Adrenal gland (tissue), 5 donors: ENCODE measurements around the gene PPBP.

ENCODE experiments used
- CTCF ChIP-seq, 6 experiments: fragments of 450-650 bp in 4 of 6; fragments of 200-600 bp in 2 of 6; sonication (generic) in 1 of 6; IDR thresholded peaks; 1 replicate in 5 of 6; 2 replicates in 1 of 6; pipeline versions ENCODE4 v1.5.1 to v1.8.0; 2016 to 2021; ENCODE audit warnings: antibody characterized with exemption in 6 of 6, mild to moderate bottlenecking in 2 of 6, moderate library complexity in 1 of 6
- POLR2A ChIP-seq, 2 donors: fragments of 450-650 bp; IDR thresholded peaks; one replicate each; pipeline ENCODE4 v1.6.1; 2017; ENCODE audit warnings: antibody characterized with exemption in 2 of 2, mild to moderate bottlenecking in 2 of 2, moderate library complexity in 1 of 2
- donor health status: DM: no; HTN: no; CAD: no.

GRCh38 chr4:74031576-74031975 is 43.6 kb upstream of the PPBP start:
- TF ChIP-seq CTCF (IDR thresholded peaks at IDR 0.05) = no peak
- no peak for TF ChIP-seq POLR2A (IDR thresholded peaks at IDR 0.05)
